Measurements from ENCODE around the gene SYNGR2. TPM values are rescaled to one million over a fixed set of nuclear protein-coding genes. Genes with fewer than 3 reads are reported as not detected.

SYNGR2 gene
- total RNA-seq, 4 donors from 2014 or later: 63.1 to 164 (median 124) TPM

DNA sequence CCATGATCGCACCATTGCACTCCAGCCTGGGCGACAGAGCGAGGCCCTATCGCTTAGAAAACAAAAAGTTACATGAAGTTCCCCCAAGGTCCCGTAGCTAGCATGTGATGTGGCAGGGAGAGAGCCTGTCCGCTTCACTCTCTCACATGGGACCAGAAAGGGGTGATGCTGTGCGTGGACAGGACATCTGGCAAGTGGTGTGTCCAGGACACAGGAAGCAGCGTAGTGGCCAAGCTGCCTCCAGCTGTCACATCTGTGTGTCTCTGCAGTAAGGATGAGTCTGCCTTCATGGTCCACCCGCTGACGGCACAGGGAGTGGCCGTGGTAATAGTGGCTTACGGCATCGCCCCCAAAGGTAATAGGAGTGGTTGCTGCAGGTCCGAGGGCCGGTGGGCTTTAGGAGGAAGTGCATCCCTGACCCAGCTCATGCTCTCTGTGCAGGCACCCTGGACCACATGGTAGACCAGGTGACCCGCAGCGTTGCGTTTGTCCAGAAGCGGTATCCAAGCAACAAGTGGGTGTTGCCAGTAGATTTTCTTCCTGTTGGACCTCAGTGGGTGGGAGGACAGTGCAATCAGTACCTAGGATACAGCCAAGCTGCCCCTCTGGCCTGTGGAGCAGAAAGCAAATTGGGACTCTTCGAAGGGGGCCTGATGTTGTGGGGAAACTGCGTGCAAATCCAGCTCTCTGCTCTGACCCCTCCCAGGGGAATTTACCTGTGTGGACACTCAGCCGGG, 36.2 kb downstream of the SYNGR2 start:
- Histone ChIP-seq H3K27ac (replicated peaks in 1 of 4) (no peak overlapping the region), H3K9me3 (no peaks in the 10 kb centered on the region), H3K4me1 (no peaks in the 10 kb centered on the region), H3K36me3 (peaks cover 0 to 48% (median 30%) of the 10 kb centered on the region in 4 donors), H3K4me3 (no peak overlapping the region), H3K27me3 (no peaks in the 10 kb centered on the region)
- intact Hi-C loops (cut with DNase I): no loop called here
- DNase-seq (ENCODE audit: extremely low spot score): no peak
- 95% methylated on average over 7 of the region's 22 CpGs for WGBS
- TF ChIP-seq POLR2AphosphoS5 (IDR thresholded peaks at IDR 0.05) (no peak), EP300 (IDR thresholded peaks at IDR 0.05) (no peak), POLR2A (IDR thresholded peaks at IDR 0.05; ENCODE audit: low read depth) (no peak)
- TF ChIP-seq, protein P1, sequence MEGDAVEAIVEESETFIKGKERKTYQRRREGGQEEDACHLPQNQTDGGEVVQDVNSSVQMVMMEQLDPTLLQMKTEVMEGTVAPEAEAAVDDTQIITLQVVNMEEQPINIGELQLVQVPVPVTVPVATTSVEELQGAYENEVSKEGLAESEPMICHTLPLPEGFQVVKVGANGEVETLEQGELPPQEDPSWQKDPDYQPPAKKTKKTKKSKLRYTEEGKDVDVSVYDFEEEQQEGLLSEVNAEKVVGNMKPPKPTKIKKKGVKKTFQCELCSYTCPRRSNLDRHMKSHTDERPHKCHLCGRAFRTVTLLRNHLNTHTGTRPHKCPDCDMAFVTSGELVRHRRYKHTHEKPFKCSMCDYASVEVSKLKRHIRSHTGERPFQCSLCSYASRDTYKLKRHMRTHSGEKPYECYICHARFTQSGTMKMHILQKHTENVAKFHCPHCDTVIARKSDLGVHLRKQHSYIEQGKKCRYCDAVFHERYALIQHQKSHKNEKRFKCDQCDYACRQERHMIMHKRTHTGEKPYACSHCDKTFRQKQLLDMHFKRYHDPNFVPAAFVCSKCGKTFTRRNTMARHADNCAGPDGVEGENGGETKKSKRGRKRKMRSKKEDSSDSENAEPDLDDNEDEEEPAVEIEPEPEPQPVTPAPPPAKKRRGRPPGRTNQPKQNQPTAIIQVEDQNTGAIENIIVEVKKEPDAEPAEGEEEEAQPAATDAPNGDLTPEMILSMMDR (IDR thresholded peaks at IDR 0.05): no peak

DNA sequence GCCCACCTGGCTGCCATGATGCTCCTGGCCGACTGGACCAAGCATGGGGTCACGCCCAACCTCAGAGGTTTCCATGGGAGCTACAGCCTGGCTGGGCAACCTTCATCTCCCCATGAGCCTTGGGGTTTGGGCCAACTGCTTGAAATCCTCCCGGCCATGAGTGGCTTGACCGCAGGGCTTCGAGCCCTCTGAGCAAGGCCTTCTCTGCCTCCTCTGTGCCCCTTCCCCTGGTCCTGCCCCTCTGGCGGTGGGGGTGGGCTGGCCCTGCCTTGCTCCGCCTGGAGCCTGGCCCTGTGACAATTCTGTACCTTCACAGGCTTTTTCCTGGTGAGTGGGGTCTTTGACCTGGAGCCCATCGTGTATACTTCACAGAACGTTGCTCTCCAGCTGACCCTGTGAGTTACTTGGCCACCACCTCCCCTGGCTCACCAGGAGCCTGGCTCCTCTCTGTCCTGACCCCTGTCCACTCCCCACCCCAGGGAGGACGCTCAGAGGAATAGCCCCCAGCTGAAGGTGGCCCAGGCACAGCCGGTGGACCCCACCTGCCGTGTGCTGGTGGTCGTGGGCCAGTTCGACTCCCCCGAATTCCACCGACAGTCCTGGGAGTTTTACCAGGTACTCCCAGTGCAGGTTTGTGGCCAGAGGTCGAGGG, 36.9 kb downstream of the SYNGR2 start:
- Histone ChIP-seq H3K4me3 (no peak overlapping the region), H3K27me3 (no peaks in the 10 kb centered on the region), H3K36me3 (peaks cover 0 to 48% (median 30%) of the 10 kb centered on the region in 4 donors), H3K27ac (replicated peaks in 1 of 4) (no peak overlapping the region), H3K9me3 (no peaks in the 10 kb centered on the region), H3K4me1 (no peaks in the 10 kb centered on the region)
- intact Hi-C loops (cut with DNase I): no loop called here
- DNase-seq (ENCODE audit: extremely low spot score): no peak
- TF ChIP-seq, protein P1 (IDR thresholded peaks at IDR 0.05): no peak
- TF ChIP-seq POLR2A (IDR thresholded peaks at IDR 0.05; ENCODE audit: low read depth): no peak
- TF ChIP-seq POLR2AphosphoS5 (IDR thresholded peaks at IDR 0.05): no peak
- no peak for TF ChIP-seq EP300 (IDR thresholded peaks at IDR 0.05)
- WGBS: 98% methylated on average over 7 of the region's 17 CpGs

DNA sequence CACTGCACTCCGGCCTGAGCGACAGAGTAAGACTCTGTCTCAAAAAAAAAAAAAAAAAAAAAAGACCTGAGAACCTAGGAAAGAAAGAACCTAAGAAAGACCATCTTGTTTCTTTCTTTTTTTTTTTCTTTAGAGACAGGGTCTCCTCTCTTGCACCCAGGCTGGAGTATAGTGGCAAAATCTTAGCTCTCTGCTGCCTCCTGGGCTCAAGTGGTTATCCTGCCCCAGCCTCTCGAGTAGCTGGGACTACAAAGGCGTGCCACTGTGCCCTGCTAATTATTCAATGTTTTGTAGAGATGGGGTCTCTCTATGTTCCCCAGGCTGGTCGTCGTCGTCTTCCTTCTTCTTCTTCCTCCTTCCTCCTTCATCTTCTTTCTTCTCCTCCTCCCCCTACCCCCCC, 37.9 kb downstream of the SYNGR2 start:
- WGBS: 78% methylated on average over 7 of the region's 7 CpGs
- H3K4me3 ChIP-seq: no peak overlapping the region
- no peaks in the 10 kb centered on the region for H3K27me3 ChIP-seq
- no peak for DNase-seq (ENCODE audit: extremely low spot score)
- no peaks in the 10 kb centered on the region for H3K9me3 ChIP-seq
- H3K4me1 ChIP-seq: no peaks in the 10 kb centered on the region
- H3K27ac ChIP-seq (replicated peaks in 1 of 4): no peak overlapping the region
- TF ChIP-seq, protein P1 (IDR thresholded peaks at IDR 0.05): peak in 1 of 3 experiments; percentile 10
- TF ChIP-seq POLR2A (IDR thresholded peaks at IDR 0.05; ENCODE audit: low read depth) (no peak), POLR2AphosphoS5 (IDR thresholded peaks at IDR 0.05) (no peak)
- intact Hi-C loops (cut with DNase I): no loop called here
- H3K36me3 ChIP-seq: peaks cover 0 to 44% (median 30%) of the 10 kb centered on the region in 4 donors

DNA sequence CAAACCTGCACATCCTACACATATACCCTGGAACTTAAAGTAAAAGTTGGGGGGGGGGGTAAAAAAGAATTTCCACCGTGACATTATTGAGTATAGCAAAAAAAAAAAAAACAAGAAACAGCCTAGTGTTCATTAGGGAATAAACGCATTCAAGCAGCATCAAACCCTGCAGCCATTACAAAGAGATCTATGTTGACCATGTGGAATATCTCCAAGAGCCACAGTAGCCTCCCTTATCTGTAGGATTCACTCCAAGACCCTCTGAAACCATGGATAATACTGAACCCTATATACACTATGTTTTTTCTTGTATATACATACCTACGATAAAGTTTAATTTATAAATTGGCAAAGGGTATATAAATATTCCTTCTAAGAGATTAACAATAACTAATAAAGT, 40.1 kb downstream of the SYNGR2 start:
- no peak overlapping the region for H3K4me3 ChIP-seq
- peaks cover 0 to under 1% (median 0%) of the 10 kb centered on the region in 4 donors for H3K4me1 ChIP-seq
- H3K27ac ChIP-seq (replicated peaks in 1 of 4): no peak overlapping the region
- TF ChIP-seq EP300 (IDR thresholded peaks at IDR 0.05) (no peak), POLR2AphosphoS5 (IDR thresholded peaks at IDR 0.05) (no peak), POLR2A (IDR thresholded peaks at IDR 0.05; ENCODE audit: low read depth) (no peak)
- TF ChIP-seq, protein P1 (IDR thresholded peaks at IDR 0.05): no peak
- 78% methylated on average over 3 of the region's 3 CpGs for WGBS
- no peaks in the 10 kb centered on the region for H3K27me3 ChIP-seq
- peaks cover 0 to 28% (median 20%) of the 10 kb centered on the region in 4 donors for H3K36me3 ChIP-seq
- no peak for DNase-seq (ENCODE audit: extremely low spot score)
- H3K9me3 ChIP-seq: no peaks in the 10 kb centered on the region
- intact Hi-C loops (cut with DNase I): no loop called here
